AG04450 (cell line): ENCODE measurements around the gene GRK5. TPM values are rescaled to one million over a fixed set of nuclear protein-coding genes. Genes with fewer than 3 reads are reported as not detected.

Experiments used
- CTCF ChIA-PET: fragments of 300-600, 350-600 bp; formaldehyde crosslinking; extraction: SDS; loops from one replicate; lab custom pipeline; 2022; ENCODE audit warnings: antibody characterized with exemption, inconsistent platforms; lab: Charles Lee
- POLR2A ChIA-PET: fragments of 350-600 bp; formaldehyde crosslinking; extraction: SDS; loops from one replicate; lab custom pipeline; 2021; ENCODE audit warnings: antibody characterized with exemption, inconsistent platforms; lab: Yijun Ruan, JAX
- DNase-seq: peaks from one replicate; pipeline ENCODE4 v3.0.0-alpha.2; 2011; ENCODE audit warnings: low read depth, low spot score
- H3K27ac ChIP-seq: one replicate; pipeline ENCODE4 v1.5.1; 2012; ENCODE audit warnings: low read depth, low read length, control low read depth
- H3K27me3 ChIP-seq: one replicate; pipeline ENCODE4 v1.6.0; 2012; ENCODE audit warnings: low read length; ENCODE audit not compliant: control insufficient read depth, insufficient read depth
- H3K4me3 ChIP-seq: 2 replicates; pipeline ENCODE4 v1.5.1; 2011; ENCODE audit warnings: mild to moderate bottlenecking, low read depth, low read length, control low read depth
- H3K9me3 ChIP-seq: 2 replicates; pipeline ENCODE4 v1.5.1; 2012; ENCODE audit warnings: low read length; ENCODE audit not compliant: control insufficient read depth, insufficient read depth
- CTCF ChIP-seq: IDR thresholded peaks from 2 replicates; pipeline ENCODE4 v1.5.1; 2011; ENCODE audit warnings: low read depth, low read length, control low read depth, inconsistent platforms
- polyA plus RNA-seq: library from polyadenylated mRNA; depleted of rRNA; stranded (reverse); fragments of >200 nt; gene quantifications from 2 replicates; pipeline ENCODE4 v1.2.3, GENCODE V29; 2011

The GRK5 gene
- polyA plus RNA-seq, 1 experiment, result 27.6 TPM

- Histone ChIP-seq H3K27me3 (no peaks in the 10 kb centered on the region), H3K4me3 (no peak overlapping the region), H3K9me3 (peaks cover 13% of the 10 kb centered on the region), H3K27ac (no peak overlapping the region)
- DNase-seq, result no peak
- ChIA-PET CTCF (no interaction called here), POLR2A (no interaction called here)
- no peak for TF ChIP-seq CTCF
These were observed 153.0 kb downstream of the GRK5 start for GRCh38 chr10:119360181-119360921.

GRCh38 chr10:119361037-119361436 lies 153.7 kb downstream of the GRK5 start:
- POLR2A ChIA-PET, result no interaction called here
- TF ChIP-seq CTCF, result no peak
- H3K9me3 ChIP-seq, result peaks cover 13% of the 10 kb centered on the region
- no peak overlapping the region for H3K27ac ChIP-seq
- no peak overlapping the region for H3K4me3 ChIP-seq
- DNase-seq, result no peak
- CTCF ChIA-PET, result no interaction called here
- H3K27me3 ChIP-seq, result no peaks in the 10 kb centered on the region

- POLR2A ChIA-PET, result no interaction called here
- Histone ChIP-seq H3K9me3 (peaks cover 10% of the 10 kb centered on the region; the same call in 1 of the 2 replicates), H3K27ac (no peak overlapping the region), H3K27me3 (no peaks in the 10 kb centered on the region), H3K4me3 (no peak overlapping the region)
- no peak for DNase-seq
- CTCF ChIA-PET, result no interaction called here
- no peak for TF ChIP-seq CTCF
These were observed 154.8 kb downstream of the GRK5 start for GRCh38 chr10:119362122-119362521.

- Histone ChIP-seq H3K27ac (no peak overlapping the region), H3K27me3 (no peaks in the 10 kb centered on the region), H3K4me3 (no peak overlapping the region), H3K9me3 (peaks cover 5% of the 10 kb centered on the region; the same call in 1 of the 2 replicates)
- ChIA-PET POLR2A (no interaction called here), CTCF (interaction anchor here (0.9 to 2.2 kb wide), 7 partner anchors 9 to 175 kb away, joined by 3 to 12 read pairs (median 3); partner anchors contain the start of gene GRK5)
- no peak for DNase-seq
- peak; percentile 21; the same call in 1 of the 2 replicates for TF ChIP-seq CTCF
These were observed 157.6 kb downstream of the GRK5 start for GRCh38 chr10:119364645-119365600.
